ENCODE results near the gene TPBGL. TPM values are rescaled to one million over a fixed set of nuclear protein-coding genes. Genes with fewer than 3 reads are reported as not detected.

The TPBGL gene
- total RNA-seq, 1 experiment from 2014 or later: 0.41 TPM

GRCh38 chr11:75214411-75214821, 26.2 kb upstream of the TPBGL start:
- no TSS peak for BruUV-seq (replicated peaks)
- no peak overlapping the region for H3K27ac ChIP-seq (ENCODE audit: low read depth, low read length, poor library complexity, severe bottlenecking)
- POLR2A ChIA-PET (ENCODE audit: low non-redundant PET): no interaction called here
- intact Hi-C loops (cut with micrococcal nuclease; ENCODE audit: unreplicated experiment): loop anchor here (1.0 kb wide), 1 partner anchor 19 kb away; no protein-coding TSS in a partner anchor
- H3K4me1 ChIP-seq (ENCODE audit: insufficient read depth, low read length, poor library complexity, severe bottlenecking): no peaks in the 10 kb centered on the region
- H3K4me3 ChIP-seq (ENCODE audit: low read depth, low read length, poor library complexity, severe bottlenecking): no peak overlapping the region
- no peak for TF ChIP-seq EZH2 (IDR thresholded peaks at IDR 0.05; ENCODE audit: borderline replicate concordance, low read depth, low read length, poor library complexity, severe bottlenecking)
- peak; percentile 60 for TF ChIP-seq CTCF (conservative IDR thresholded peaks at IDR 0.05; ENCODE audit: low read depth, low read length)
- H3K9me3 ChIP-seq (ENCODE audit: low read depth, low read length, poor library complexity, severe bottlenecking): no peaks in the 10 kb centered on the region
- CTCF ChIA-PET: interaction anchor here (0.6 to 1.7 kb wide), 9 partner anchors 8 to 180 kb away, joined by 3 to 13 read pairs (median 6); partner anchors contain the start of gene TPBGL
- no peaks in the 10 kb centered on the region for H3K36me3 ChIP-seq (ENCODE audit: insufficient read depth, low read length, poor library complexity, severe bottlenecking)
- DNase-seq (ENCODE audit: low spot score): peak; percentile 91
- H3K27me3 ChIP-seq (replicated peaks; ENCODE audit: insufficient read depth, low read depth, low read length, poor library complexity): peaks cover 8% of the 10 kb centered on the region

- intact Hi-C loops (cut with micrococcal nuclease; ENCODE audit: unreplicated experiment): loop anchor here (1.0 kb wide), 1 partner anchor 18 kb away; no protein-coding TSS in a partner anchor
- POLR2A ChIA-PET (ENCODE audit: low non-redundant PET): no interaction called here
- DNase-seq (ENCODE audit: low spot score): no peak
- H3K27me3 ChIP-seq (replicated peaks; ENCODE audit: insufficient read depth, low read depth, low read length, poor library complexity): peaks cover 8% of the 10 kb centered on the region
- H3K4me3 ChIP-seq (ENCODE audit: low read depth, low read length, poor library complexity, severe bottlenecking): no peak overlapping the region
- CTCF ChIA-PET: interaction anchor here (0.6 to 1.7 kb wide), 9 partner anchors 8 to 180 kb away, joined by 3 to 13 read pairs (median 6); partner anchors contain the start of gene TPBGL
- H3K4me1 ChIP-seq (ENCODE audit: insufficient read depth, low read length, poor library complexity, severe bottlenecking): no peaks in the 10 kb centered on the region
- no peak overlapping the region for H3K27ac ChIP-seq (ENCODE audit: low read depth, low read length, poor library complexity, severe bottlenecking)
- BruUV-seq (replicated peaks): no TSS peak
- TF ChIP-seq CTCF (conservative IDR thresholded peaks at IDR 0.05; ENCODE audit: low read depth, low read length) (no peak), EZH2 (IDR thresholded peaks at IDR 0.05; ENCODE audit: borderline replicate concordance, low read depth, low read length, poor library complexity, severe bottlenecking) (no peak)
- no peaks in the 10 kb centered on the region for H3K9me3 ChIP-seq (ENCODE audit: low read depth, low read length, poor library complexity, severe bottlenecking)
- H3K36me3 ChIP-seq (ENCODE audit: insufficient read depth, low read length, poor library complexity, severe bottlenecking): no peaks in the 10 kb centered on the region
Measured at GRCh38 chr11:75214843-75215242, 25.7 kb upstream of the TPBGL start.

GRCh38 chr11:75219869-75220268, 20.7 kb upstream of the TPBGL start:
- no peaks in the 10 kb centered on the region for H3K36me3 ChIP-seq (ENCODE audit: insufficient read depth, low read length, poor library complexity, severe bottlenecking)
- no peak overlapping the region for H3K4me3 ChIP-seq (ENCODE audit: low read depth, low read length, poor library complexity, severe bottlenecking)
- no peak overlapping the region for H3K27ac ChIP-seq (ENCODE audit: low read depth, low read length, poor library complexity, severe bottlenecking)
- TF ChIP-seq EZH2 (IDR thresholded peaks at IDR 0.05; ENCODE audit: borderline replicate concordance, low read depth, low read length, poor library complexity, severe bottlenecking) (no peak), CTCF (conservative IDR thresholded peaks at IDR 0.05; ENCODE audit: low read depth, low read length) (no peak)
- intact Hi-C loops (cut with micrococcal nuclease; ENCODE audit: unreplicated experiment): no loop called here
- peaks cover 4% of the 10 kb centered on the region for H3K27me3 ChIP-seq (replicated peaks; ENCODE audit: insufficient read depth, low read depth, low read length, poor library complexity)
- no peaks in the 10 kb centered on the region for H3K9me3 ChIP-seq (ENCODE audit: low read depth, low read length, poor library complexity, severe bottlenecking)
- no peaks in the 10 kb centered on the region for H3K4me1 ChIP-seq (ENCODE audit: insufficient read depth, low read length, poor library complexity, severe bottlenecking)
- no peak for DNase-seq (ENCODE audit: low spot score)
- BruUV-seq (replicated peaks): no TSS peak
- POLR2A ChIA-PET (ENCODE audit: low non-redundant PET): interaction anchor here (0.5 kb wide), 1 partner anchor 50 kb away, joined by 4 read pairs; no protein-coding TSS in a partner anchor
- CTCF ChIA-PET: no interaction called here
